HFF-Myc (cell line): ENCODE measurements around the gene SLCO1C1.

Experiments used
- DNase-seq: peaks from one replicate; pipeline ENCODE4 v3.0.0-alpha.2; 2011; ENCODE audit warnings: low read depth; ENCODE audit errors: extremely low read depth
- H3K4me3 ChIP-seq: replicated peaks from 2 replicates; pipeline ENCODE4 v1.5.1; 2011; ENCODE audit warnings: low read depth, mild to moderate bottlenecking, control low read depth, low read length
- TF ChIP-seq, protein P1 (sequence below): IDR thresholded peaks from 2 replicates; pipeline ENCODE4 v1.5.1; 2012; ENCODE audit warnings: mild to moderate bottlenecking, low read depth, low read length, control low read depth; ENCODE audit errors: missing control alignments

Gene SLCO1C1, protein sequence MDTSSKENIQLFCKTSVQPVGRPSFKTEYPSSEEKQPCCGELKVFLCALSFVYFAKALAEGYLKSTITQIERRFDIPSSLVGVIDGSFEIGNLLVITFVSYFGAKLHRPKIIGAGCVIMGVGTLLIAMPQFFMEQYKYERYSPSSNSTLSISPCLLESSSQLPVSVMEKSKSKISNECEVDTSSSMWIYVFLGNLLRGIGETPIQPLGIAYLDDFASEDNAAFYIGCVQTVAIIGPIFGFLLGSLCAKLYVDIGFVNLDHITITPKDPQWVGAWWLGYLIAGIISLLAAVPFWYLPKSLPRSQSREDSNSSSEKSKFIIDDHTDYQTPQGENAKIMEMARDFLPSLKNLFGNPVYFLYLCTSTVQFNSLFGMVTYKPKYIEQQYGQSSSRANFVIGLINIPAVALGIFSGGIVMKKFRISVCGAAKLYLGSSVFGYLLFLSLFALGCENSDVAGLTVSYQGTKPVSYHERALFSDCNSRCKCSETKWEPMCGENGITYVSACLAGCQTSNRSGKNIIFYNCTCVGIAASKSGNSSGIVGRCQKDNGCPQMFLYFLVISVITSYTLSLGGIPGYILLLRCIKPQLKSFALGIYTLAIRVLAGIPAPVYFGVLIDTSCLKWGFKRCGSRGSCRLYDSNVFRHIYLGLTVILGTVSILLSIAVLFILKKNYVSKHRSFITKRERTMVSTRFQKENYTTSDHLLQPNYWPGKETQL

DNA sequence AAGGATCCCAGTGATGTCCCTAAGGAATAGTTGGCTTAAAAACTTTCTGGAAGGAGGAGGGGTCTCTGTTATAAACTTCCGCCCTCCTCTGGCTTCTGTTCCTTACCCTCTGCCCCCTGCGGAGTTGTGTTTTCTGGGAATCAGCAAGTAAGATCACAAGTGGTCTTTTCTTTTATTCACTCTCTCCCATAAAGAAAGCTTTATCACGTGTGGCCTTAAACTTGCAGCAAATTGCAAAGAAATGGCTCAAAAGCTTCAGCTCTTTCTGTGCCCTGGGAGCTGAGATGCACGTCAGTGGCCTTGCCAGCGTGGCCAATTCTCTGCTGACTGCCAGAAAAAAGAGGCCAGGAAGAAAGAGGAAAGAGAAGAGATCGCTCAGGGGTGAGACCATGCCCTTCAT is at the start of gene SLCO1C1:
TSS of gene SLCO1C1 (plus strand) at position 101 of the 400 bp plus-strand sequence. CDS start 4,245 bp downstream, outside the sequence.
- TF ChIP-seq, protein P1, sequence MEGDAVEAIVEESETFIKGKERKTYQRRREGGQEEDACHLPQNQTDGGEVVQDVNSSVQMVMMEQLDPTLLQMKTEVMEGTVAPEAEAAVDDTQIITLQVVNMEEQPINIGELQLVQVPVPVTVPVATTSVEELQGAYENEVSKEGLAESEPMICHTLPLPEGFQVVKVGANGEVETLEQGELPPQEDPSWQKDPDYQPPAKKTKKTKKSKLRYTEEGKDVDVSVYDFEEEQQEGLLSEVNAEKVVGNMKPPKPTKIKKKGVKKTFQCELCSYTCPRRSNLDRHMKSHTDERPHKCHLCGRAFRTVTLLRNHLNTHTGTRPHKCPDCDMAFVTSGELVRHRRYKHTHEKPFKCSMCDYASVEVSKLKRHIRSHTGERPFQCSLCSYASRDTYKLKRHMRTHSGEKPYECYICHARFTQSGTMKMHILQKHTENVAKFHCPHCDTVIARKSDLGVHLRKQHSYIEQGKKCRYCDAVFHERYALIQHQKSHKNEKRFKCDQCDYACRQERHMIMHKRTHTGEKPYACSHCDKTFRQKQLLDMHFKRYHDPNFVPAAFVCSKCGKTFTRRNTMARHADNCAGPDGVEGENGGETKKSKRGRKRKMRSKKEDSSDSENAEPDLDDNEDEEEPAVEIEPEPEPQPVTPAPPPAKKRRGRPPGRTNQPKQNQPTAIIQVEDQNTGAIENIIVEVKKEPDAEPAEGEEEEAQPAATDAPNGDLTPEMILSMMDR: no peak
- DNase-seq: no peak
- H3K4me3 ChIP-seq: no peak within 1 kb of the TSS

DNA sequence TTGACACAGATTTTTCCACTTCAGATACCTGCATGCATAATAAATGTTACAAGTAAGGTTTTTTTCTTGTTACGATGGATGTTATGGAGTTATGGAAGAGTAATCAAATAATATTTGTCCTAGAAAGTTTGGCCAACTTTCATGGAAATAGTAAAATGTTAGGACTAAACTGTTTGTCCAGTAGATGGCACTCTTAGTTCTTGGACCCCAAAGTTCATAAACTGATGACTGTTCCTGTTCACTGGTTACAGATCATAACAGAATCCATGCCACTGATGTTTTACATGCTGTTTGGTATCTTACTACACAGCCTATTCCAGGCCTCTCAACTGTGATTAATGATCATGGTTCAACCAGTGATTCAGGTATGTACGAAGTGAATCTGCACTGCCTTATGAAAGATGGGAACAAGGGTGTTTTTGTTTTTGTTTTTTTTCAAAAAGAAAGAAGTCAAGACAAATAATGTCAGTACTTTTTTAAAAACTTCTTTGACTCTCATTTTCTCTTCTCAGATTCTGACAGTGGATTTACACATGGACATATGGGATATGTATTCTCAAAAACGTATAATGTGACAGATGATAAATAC is 48.8 kb upstream of the SLCO1C1 start:
- peak; percentile 35 for DNase-seq

DNA sequence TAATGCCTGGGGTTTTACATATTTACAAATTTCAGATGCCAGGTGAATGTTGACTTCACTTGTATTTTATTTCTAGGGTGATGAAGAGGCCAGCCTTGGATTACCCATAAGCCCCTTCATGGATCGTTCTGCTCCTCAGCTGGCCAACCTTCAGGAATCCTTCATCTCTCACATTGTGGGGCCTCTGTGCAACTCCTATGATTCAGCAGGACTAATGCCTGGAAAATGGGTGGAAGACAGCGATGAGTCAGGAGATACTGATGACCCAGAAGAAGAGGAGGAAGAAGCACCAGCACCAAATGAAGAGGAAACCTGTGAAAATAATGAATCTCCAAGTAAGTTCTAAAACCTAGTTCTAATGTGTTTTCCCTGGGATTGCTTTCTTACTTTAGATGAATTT is 41.3 kb upstream of the SLCO1C1 start:
- TF ChIP-seq, protein P1: no peak
- no peak overlapping the region for H3K4me3 ChIP-seq
- DNase-seq: no peak

More for the DNA sequence above, 48.8 kb upstream of the SLCO1C1 start:
- TF ChIP-seq, protein P1: peak; percentile 53
- no peak overlapping the region for H3K4me3 ChIP-seq

DNA sequence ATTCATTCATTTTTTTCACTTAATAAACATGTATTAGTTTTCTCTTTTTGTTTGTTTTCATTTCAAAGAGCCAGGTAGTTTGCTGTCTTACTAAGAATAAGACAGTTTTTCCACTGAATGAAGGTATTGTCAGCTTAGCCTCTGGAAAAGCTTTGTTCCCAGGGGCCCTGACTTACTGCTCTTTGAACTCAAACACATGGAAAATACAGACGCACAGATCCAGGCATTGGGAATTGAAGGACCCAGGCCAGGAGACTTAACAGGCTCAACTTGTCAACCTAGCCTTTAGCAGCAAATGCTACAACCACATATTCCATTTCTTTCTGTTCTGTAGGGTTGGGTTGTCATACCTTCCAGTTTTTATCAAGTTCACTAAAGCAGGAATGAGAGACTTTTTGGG is 38.5 kb upstream of the SLCO1C1 start:
- H3K4me3 ChIP-seq: no peak overlapping the region
- TF ChIP-seq, protein P1: no peak
- DNase-seq: no peak

DNA sequence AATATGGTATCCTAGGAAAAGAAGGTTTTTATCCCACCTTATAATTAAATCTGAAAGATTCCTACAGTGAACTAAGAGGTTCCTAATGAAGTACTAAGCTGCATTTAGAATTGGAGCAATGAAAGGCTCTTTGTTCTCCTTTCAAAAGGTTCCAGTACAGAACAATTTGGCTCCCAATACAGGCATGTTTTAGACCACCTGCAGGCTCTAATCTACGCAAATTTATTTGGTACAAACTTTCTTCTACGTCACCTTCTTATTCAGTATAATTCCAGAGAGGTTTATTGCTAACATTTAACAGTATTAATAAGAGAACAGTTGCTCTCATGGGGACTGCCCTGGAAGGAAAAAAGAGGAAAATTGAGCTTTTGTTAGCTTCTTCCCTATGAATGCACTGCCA is 37.6 kb upstream of the SLCO1C1 start:
- no peak overlapping the region for H3K4me3 ChIP-seq
- TF ChIP-seq, protein P1: no peak
- DNase-seq: no peak

DNA sequence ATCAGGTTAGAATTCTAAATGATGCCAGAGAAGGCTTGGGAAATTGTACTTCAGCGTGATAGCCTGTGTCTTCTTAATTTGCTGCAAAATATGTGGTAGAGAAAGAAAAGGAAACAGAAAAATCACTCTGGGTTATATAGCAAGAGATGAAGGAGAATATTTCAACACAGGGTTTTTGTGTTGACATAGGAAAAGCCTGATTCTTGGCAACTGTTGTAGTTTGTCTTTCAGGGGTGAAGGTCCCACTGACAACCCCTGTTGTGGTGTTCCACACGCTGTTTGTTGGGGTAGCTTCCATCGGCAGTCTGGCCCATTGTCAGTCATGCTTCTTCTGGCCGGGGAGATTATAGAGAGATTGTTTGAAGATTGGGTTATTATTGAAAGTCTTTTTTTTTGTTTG is 13.8 kb upstream of the SLCO1C1 start:
- TF ChIP-seq, protein P1: no peak
- H3K4me3 ChIP-seq: no peak overlapping the region
- no peak for DNase-seq
